Hippocampal formation (tissue), 2 donors: Measurements from ENCODE around the gene MCM10.

Source experiments
- DNase-seq, 2 donors: peaks; one replicate each; lab custom pipeline; 2025; lab: John Stamatoyannopoulos, UW

Gene MCM10

DNA sequence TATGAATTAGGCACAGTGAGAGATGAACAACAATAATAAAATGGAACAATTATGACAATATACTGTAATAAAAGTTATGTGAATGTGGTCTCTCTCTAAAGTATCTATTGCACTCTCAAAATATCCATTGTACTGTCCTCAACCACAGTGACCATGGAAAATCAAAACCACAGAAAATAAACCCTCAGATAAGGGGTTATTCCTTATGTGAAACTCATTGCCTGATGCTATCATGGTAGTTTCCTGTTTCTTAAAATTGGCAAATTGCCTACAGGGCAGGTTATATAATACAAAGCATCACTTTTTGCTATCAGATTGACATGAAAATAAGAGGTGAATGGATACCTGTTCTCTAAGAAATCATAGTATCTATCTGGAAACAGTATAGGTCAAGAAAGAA is 3.8 kb downstream of the MCM10 start:
- DNase-seq = no peak

DNA sequence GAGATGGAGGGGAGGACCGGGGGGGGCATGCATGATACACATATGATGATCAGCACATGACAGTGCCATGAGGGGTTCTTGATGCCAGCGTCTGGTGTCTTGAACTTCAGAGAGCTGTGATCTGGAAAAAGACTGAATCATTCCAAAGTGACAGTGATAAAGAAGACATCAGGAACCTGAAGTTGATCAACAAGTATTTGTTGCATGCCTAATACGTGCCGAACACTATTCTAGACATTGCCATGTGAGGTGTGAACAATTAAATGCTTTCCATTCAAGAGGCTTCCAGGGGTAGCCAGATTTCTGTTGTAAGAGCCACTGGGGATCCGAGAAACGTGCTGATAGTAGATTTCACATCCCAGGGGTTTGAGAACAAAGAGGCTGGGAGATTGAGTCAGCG is 6.2 kb downstream of the MCM10 start:
- no peak for DNase-seq

DNA sequence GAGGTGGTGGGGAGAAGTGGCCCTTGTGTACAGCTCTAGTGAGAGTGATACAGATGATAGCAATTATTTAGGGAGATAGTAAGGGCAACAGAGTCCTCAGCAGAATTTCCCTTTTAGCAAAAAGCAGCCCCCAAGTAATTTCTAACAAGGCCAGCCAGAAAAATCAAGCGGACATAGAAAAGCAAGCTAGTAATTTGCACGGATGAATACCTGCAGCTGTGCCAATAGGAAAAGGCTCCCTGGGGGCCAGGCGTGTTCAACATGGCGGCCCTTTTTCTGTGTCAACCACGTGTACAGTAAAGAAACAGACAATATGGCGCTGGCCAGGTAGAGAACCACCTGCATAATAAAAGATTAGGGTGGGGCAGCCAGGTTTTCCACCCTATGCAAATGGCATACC is 7.4 kb downstream of the MCM10 start:
- DNase-seq = no peak

- no peak for DNase-seq
These were observed 12.3 kb downstream of the MCM10 start for GRCh38 chr10:13173616-13174015.

DNA sequence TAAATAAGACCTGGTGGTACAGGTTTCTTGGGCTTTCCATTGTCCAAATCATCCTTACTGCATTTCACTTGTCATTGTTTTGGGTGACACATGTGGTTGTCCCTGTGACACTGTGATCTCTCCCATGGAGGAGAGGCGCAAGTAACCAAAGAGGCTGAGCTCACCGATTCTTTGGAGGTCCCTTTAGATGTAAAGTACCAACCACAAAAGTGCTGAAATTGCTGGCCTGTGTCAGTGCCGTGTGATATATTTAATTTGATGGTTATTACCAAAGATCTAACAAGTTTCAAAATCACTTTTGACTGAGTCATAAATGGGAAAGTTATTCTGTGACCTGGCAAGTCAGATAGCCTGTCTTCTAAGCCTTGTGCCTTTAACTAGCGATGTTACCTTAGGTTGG is 19.4 kb downstream of the MCM10 start:
- no peak for DNase-seq

DNA sequence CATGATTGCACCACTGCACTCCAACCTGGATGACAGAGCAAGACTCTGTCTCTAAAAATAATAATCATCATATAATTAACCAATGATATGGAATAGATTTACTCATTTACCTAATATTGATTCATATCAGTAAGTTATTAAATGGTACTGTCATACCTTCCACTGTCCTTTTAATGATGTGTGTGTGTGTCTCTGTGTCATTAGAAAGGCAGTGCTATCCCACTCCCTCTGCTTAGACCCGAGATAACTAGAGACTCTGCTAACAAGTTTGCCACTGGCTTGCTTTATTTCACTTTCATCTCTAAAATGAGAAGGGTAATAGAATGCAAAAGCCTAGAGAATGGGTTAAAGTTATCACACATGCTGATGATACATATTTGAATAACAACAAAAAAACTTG is 21.1 kb downstream of the MCM10 start:
- no peak for DNase-seq

GRCh38 chr10:13183625-13184024 is 22.3 kb downstream of the MCM10 start:
- no peak for DNase-seq

- DNase-seq = no peak
These were observed 22.9 kb downstream of the MCM10 start for GRCh38 chr10:13184276-13184675.

GRCh38 chr10:13184730-13185514 is 23.6 kb downstream of the MCM10 start:
- no peak for DNase-seq

GRCh38 chr10:13187135-13187534 is 25.8 kb downstream of the MCM10 start:
- no peak for DNase-seq

DNA sequence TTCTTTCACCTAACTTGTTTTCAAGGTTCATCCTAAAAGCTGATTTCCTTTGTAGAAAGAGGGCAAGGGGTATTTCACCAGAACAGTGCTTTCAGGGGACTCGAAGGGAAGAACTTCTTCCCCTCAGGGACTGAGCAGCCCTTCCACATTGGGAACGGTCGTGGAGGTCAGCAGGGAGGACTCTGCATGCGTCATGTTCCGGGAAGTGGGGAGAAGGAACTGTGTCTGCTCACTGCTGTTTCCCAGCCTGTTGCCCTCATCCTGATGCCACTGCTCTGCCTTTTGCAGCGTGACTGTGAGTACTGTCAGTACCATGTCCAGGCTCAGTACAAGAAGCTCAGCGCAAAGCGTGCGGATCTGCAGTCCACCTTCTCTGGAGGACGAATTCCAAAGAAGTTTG is 27.2 kb downstream of the MCM10 start:
- no peak for DNase-seq

GRCh38 chr10:13189961-13190360 is 28.6 kb downstream of the MCM10 start:
- no peak for DNase-seq

- DNase-seq = no peak
These were observed 29.5 kb downstream of the MCM10 start for GRCh38 chr10:13190816-13191215.

- DNase-seq = no peak
These were observed 30.0 kb downstream of the MCM10 start for GRCh38 chr10:13191362-13191761.

- DNase-seq = no peak
These were observed 32.3 kb downstream of the MCM10 start for GRCh38 chr10:13193637-13194036.

DNA sequence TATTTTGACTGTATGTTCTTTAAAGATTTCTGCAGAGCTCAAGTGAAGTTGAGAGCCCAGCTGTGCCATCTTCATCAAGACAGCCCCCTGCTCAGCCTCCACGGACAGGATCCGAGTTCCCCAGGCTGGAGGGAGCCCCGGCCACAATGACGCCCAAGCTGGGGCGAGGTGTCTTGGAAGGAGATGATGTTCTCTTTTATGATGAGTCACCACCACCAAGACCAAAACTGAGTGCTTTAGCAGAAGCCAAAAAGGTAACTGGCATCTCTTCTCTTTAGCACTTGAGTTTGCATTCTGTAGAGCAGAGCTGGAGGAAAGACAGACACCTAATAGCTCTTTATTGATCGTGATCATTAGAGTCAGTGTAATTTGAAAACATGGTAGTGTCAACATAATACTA is 33.7 kb downstream of the MCM10 start:
- DNase-seq = no peak

DNA sequence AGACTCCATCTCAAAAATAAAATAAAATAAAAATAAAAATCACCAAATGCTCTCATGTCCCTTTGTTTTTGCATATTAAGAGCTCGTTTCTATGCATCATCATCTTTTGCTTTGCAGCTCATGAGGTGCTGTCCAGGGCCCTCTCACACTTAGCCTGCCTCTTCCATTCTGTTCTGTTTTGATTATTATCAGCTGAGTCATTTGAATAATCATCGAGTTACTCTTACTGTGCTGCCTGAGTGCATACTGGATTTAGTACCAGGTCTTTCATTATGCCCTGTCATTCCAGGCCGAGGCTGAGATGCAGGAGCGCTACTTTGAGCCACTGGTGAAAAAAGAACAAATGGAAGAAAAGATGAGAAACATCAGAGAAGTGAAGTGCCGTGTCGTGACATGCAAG is 39.8 kb downstream of the MCM10 start:
- no peak for DNase-seq

- no peak for DNase-seq
These were observed 44.7 kb downstream of the MCM10 start for GRCh38 chr10:13206091-13206490.

DNA sequence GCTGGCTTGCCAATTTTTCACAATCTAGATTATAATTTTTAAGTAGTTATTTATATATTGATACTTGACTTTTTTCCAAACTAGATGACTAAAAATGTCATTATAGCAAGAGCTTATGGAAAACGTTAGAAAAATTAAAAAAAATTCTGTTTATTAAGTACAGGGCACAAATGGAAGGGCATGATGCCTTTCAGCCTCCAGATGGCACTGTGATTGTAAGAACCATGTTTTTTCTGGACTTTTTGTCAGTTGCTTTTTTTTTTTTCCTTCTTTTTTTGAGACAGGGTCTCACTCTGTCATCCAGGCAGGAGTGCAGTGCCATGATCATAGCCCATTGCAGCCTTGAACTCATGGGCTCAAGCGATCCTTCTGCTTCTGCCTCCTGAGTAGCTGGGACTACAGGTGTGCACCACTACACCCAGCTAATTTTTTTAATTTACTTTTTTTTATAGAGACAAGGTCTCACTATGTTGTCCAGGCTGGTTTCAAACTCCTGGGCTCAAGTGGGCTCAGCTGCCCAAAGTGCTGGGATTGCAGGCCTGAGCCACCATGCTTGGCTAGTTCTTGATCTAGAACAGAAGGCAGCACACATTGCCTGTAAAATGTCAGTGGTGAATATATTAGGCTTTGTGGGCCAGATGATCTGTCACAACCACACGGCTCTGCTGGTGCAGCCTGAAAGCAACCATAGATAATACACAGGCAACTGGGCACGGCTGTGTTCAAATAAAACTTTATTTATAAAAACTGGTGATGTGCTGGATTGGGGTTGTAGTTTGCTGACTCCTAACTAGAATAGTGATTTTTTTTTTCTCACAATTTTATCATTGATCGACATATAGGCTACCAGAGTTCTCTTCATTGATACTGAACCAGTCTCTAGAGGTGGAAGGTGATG is 45.4 kb downstream of the MCM10 start:
- no peak for DNase-seq

DNA sequence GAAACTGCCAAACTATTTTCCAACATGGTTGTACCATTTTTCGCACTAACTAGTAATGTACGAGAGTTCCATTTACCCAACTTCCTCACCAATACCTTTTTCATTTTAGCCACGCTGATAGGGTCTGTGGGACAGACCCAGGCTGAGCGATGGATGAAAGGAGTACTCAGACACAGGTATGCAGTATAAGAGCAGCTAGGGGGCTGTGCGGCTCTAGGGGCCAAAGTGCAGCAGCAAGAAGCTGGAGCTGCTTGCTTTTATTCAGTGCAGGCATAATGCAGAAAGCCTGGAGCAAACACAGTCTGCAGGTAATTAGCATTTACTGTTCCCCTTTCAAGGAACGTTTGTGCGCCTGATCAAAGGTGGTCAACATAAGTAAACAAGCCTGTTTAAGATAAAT is 51.8 kb downstream of the MCM10 start:
- DNase-seq = no peak

GRCh38 chr10:13218878-13219277 is 57.5 kb downstream of the MCM10 start:
- no peak for DNase-seq

DNA sequence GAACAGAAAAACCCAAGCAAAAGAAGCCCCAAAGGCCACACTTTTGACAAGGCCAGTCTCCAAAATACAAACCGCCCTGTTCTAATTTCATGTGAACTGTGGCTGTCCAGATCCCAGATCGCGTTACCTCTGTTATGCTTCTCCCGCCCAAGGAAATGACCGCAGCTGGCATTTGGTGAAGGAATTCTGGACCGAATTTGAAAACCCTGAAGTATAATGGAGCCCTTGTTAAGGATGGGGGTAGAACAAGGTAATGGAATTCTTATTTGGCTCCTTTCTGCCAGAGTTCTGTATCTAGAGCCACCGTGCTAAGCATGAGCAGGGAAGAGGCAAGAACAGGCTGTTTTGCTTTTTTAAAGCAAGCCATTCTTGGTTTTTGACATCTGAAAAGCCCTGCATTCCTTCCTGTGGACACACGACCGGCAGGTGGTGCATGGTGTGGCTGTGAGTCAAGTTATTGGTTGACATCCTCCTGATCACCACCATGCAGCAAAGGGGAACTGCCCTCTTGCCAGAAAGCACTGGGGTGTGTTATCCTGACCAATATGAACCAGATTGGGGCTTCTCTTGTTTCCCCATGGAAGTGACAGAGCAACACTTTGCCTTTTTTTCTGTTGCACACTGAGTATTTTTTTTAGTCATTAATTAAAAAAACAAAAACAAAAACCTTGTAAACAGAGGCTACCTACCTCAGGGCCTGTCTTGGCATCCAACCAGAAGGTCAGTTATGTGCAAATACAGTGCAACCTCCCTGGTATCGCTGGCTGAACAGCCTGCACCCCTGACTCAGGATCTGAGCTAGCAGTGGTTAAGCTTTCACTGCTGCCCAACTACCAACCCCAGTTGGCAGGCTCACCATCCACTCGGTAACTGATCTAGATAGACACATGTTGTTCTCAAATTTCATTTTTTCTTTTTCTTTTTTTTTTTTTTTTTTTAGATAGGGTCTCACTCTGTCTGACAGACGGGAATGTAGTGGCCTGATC is 58.6 kb downstream of the MCM10 start:
- DNase-seq = no peak
